HCT116 (cell line): ENCODE measurements around the gene FAM118A.

Experiments
- ATF3 ChIP-seq: IDR thresholded peaks from 2 replicates; pipeline ENCODE4 v1.6.1; 2012
- CEBPB ChIP-seq: IDR thresholded peaks from 2 replicates; pipeline ENCODE4 v1.6.1; 2012; ENCODE audit warnings: low read depth
- CTCF ChIP-seq, 3 experiments: fragments of 200-600 bp in 1 of 3; sonication (generic) in 1 of 3; IDR thresholded peaks in 2 of 3; conservative IDR thresholded peaks in 1 of 3; 2 replicates each; pipeline ENCODE4 v1.5.1; 2012 to 2017; ENCODE audit warnings: low read depth in 2 of 3, low read length in 2 of 3, antibody characterized with exemption in 1 of 3, borderline replicate concordance in 1 of 3, control low read depth in 1 of 3, mild to moderate bottlenecking in 1 of 3, mixed read lengths in 1 of 3, mixed run types in 1 of 3, moderate library complexity in 1 of 3; ENCODE audit not compliant: insufficient read depth in 1 of 3
- EZH2phosphoT487 ChIP-seq: fragments of 200-600 bp; IDR thresholded peaks from 2 replicates; pipeline ENCODE4 v1.6.1; 2018; ENCODE audit warnings: antibody characterized with exemption, borderline replicate concordance
- POLR2A ChIP-seq: IDR thresholded peaks from 2 replicates; pipeline ENCODE4 v1.7.0; 2011; ENCODE audit warnings: borderline replicate concordance; ENCODE audit not compliant: insufficient read depth, insufficient read length; ENCODE audit errors: extremely low read depth
- POLR2AphosphoS5 ChIP-seq: IDR thresholded peaks from 2 replicates; pipeline ENCODE4 v1.6.1; 2011; ENCODE audit warnings: mild to moderate bottlenecking, low read depth, low read length, moderate library complexity
- REST ChIP-seq: IDR thresholded peaks from 2 replicates; pipeline ENCODE4 v1.6.1; 2012; ENCODE audit warnings: low read depth
- SIN3A ChIP-seq: IDR thresholded peaks from 2 replicates; pipeline ENCODE4 v1.6.1; 2012; ENCODE audit warnings: low read depth
- SRF ChIP-seq: IDR thresholded peaks from 2 replicates; pipeline ENCODE4 v1.6.1; 2012; ENCODE audit warnings: low read depth
- YY1 ChIP-seq: IDR thresholded peaks from 2 replicates; pipeline ENCODE4 v1.6.1; 2011; ENCODE audit warnings: low read length, low read depth, moderate library complexity, mild to moderate bottlenecking; ENCODE audit not compliant: insufficient replicate concordance; ENCODE audit errors: extremely low read depth
- ZBTB33 ChIP-seq: IDR thresholded peaks from 2 replicates; pipeline ENCODE4 v1.6.1; 2011; ENCODE audit warnings: mild to moderate bottlenecking, low read length, moderate library complexity; ENCODE audit not compliant: insufficient replicate concordance; ENCODE audit errors: extremely low read depth
- ZFX ChIP-seq: fragments of 450-650 bp; IDR thresholded peaks from 2 replicates; pipeline ENCODE4 v1.6.1; 2017

- TF ChIP-seq CTCF (IDR thresholded peaks at IDR 0.05 in 2 of 3, conservative IDR thresholded peaks at IDR 0.05 in 1 of 3; ENCODE audit: borderline replicate concordance in 1 of 3, insufficient read depth in 1 of 3, low read depth in 2 of 3, low read length in 2 of 3), result no peak
- TF ChIP-seq ZBTB33, result no peak
- no peak for TF ChIP-seq SIN3A
- TF ChIP-seq SRF, result no peak
- TF ChIP-seq ZFX, result no peak
- TF ChIP-seq POLR2AphosphoS5, result no peak
- no peak for TF ChIP-seq ATF3
- no peak for TF ChIP-seq CEBPB
- no peak for TF ChIP-seq EZH2phosphoT487
- no peak for TF ChIP-seq POLR2A
- no peak for TF ChIP-seq YY1
- TF ChIP-seq REST, result no peak
Measured at GRCh38 chr22:45285263-45286058, 24.3 kb upstream of the FAM118A start.
